Gastrocnemius medialis (tissue), 4 donors: Measurements from ENCODE around the gene ANKRD11.

Experiments
- POLR2A ChIP-seq, 2 donors: fragments of 450-650 bp; IDR thresholded peaks; one replicate each; pipeline ENCODE4 v1.6.1; 2017; ENCODE audit warnings: antibody characterized with exemption in 2 of 2, mild to moderate bottlenecking in 2 of 2, moderate library complexity in 2 of 2
- TF ChIP-seq, protein P1 (sequence below), 5 experiments: fragments of 450-650 bp in 3 of 5; fragments of 200-600 bp in 2 of 5; sonication (generic) in 2 of 5; IDR thresholded peaks in 4 of 5; conservative IDR thresholded peaks in 1 of 5; 1 replicate in 4 of 5; 2 replicates in 1 of 5; pipeline ENCODE4 v1.5.1; 2016 to 2019; ENCODE audit warnings: antibody characterized with exemption in 5 of 5, mild to moderate bottlenecking in 3 of 5, moderate library complexity in 3 of 5

DNA sequence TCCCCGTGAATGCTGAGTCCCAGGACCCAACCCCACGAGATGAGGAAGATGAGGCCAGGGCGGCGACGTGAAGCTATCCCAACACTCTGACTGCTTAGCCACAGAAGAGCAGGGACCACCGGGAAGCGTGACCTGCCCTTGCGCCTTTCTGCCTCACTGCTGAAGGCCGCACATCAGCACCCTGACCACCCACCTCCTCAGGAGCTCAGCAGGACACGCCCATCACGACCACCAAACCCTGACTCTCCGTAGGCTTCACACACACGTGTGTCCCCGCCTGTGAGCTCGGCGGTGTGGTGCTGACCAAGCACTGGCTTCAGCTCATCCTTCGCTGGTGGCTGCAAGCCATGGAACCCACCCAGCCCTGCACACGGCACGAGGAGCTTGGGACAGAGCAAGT lies 175.1 kb downstream of the ANKRD11 start:
- TF ChIP-seq, protein P1, sequence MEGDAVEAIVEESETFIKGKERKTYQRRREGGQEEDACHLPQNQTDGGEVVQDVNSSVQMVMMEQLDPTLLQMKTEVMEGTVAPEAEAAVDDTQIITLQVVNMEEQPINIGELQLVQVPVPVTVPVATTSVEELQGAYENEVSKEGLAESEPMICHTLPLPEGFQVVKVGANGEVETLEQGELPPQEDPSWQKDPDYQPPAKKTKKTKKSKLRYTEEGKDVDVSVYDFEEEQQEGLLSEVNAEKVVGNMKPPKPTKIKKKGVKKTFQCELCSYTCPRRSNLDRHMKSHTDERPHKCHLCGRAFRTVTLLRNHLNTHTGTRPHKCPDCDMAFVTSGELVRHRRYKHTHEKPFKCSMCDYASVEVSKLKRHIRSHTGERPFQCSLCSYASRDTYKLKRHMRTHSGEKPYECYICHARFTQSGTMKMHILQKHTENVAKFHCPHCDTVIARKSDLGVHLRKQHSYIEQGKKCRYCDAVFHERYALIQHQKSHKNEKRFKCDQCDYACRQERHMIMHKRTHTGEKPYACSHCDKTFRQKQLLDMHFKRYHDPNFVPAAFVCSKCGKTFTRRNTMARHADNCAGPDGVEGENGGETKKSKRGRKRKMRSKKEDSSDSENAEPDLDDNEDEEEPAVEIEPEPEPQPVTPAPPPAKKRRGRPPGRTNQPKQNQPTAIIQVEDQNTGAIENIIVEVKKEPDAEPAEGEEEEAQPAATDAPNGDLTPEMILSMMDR (IDR thresholded peaks at IDR 0.05 in 4 of 5, conservative IDR thresholded peaks at IDR 0.05 in 1 of 5): no peak
- TF ChIP-seq POLR2A (IDR thresholded peaks at IDR 0.05): no peak
